HG03159 (cell line): ENCODE results near the gene ARL5A.
A peak's percentile ranks its signal among the peaks of the same experiment; 100 is the strongest.

Experiments
- ATAC-seq: cut with Tn5 transposase; IDR thresholded peaks from one replicate; pipeline ENCODE4 v1.9.1; 2021; ENCODE audit warnings: mild to moderate bottlenecking, moderate library complexity; ENCODE audit not compliant: unreplicated experiment

ARL5A gene

GRCh38 chr2:151841047-151841424 lies 12.8 kb upstream of the ARL5A start:
- ATAC-seq, result no peak

GRCh38 chr2:151840216-151841046 lies 12.2 kb upstream of the ARL5A start:
- peak; percentile 98 for ATAC-seq

- no peak for ATAC-seq
Measured at GRCh38 chr2:151837926-151838325, 9.7 kb upstream of the ARL5A start.

GRCh38 chr2:151833984-151834383 lies 5.8 kb upstream of the ARL5A start:
- peak; percentile 69 for ATAC-seq

GRCh38 chr2:151830961-151831360 lies 2.7 kb upstream of the ARL5A start:
- ATAC-seq, result no peak

- ATAC-seq, result no peak
Measured at GRCh38 chr2:151828890-151829324, 686 bp upstream of the ARL5A start.

GRCh38 chr2:151827564-151828142 lies 568 bp downstream of the ARL5A start:
- peak; percentile 27 for ATAC-seq

GRCh38 chr2:151826737-151827157 lies 1.5 kb downstream of the ARL5A start:
- ATAC-seq, result no peak

- ATAC-seq, result no peak
Measured at GRCh38 chr2:151824886-151825285, 3.3 kb downstream of the ARL5A start.

- ATAC-seq, result no peak
Measured at GRCh38 chr2:151823651-151824050, 4.6 kb downstream of the ARL5A start.

GRCh38 chr2:151819920-151820319 lies 8.3 kb downstream of the ARL5A start:
- peak; percentile 66 for ATAC-seq

- no peak for ATAC-seq
Measured at GRCh38 chr2:151817929-151818328, 10.3 kb downstream of the ARL5A start.

- no peak for ATAC-seq
Measured at GRCh38 chr2:151816843-151817242, 11.4 kb downstream of the ARL5A start.

- ATAC-seq, result no peak
Measured at GRCh38 chr2:151815821-151816489, 12.3 kb downstream of the ARL5A start.

- no peak for ATAC-seq
Measured at GRCh38 chr2:151810489-151810888, 17.7 kb downstream of the ARL5A start.

- no peak for ATAC-seq
Measured at GRCh38 chr2:151809073-151809383, 19.2 kb downstream of the ARL5A start.

GRCh38 chr2:151808258-151809072 lies 19.8 kb downstream of the ARL5A start:
- no peak for ATAC-seq

GRCh38 chr2:151805961-151806360 lies 22.3 kb downstream of the ARL5A start:
- ATAC-seq, result no peak

- ATAC-seq, result no peak
Measured at GRCh38 chr2:151805343-151805742, 22.9 kb downstream of the ARL5A start.

GRCh38 chr2:151803811-151804210 lies 24.4 kb downstream of the ARL5A start:
- ATAC-seq, result no peak

GRCh38 chr2:151802315-151802714 lies 25.9 kb downstream of the ARL5A start:
- no peak for ATAC-seq
